ES-I3 (cell line): Measurements from ENCODE around the gene ELANE.
"Not testable (repeated sequence)": the region's sequence is repeated elsewhere in the genome, so short reads cannot be mapped to it uniquely, and the experiment has no call there.

ENCODE experiments used
- H3K36me3 ChIP-seq: 2 replicates; pipeline ENCODE4 v1.6.1; 2013; ENCODE audit warnings: mild to moderate bottlenecking, low read length, control low read depth, moderate library complexity; ENCODE audit not compliant: insufficient read depth
- H3K4me1 ChIP-seq: 2 replicates; pipeline ENCODE4 v1.6.1; 2013; ENCODE audit warnings: mild to moderate bottlenecking, control low read depth, low read length; ENCODE audit not compliant: insufficient read depth
- H3K9ac ChIP-seq: 2 replicates; pipeline ENCODE4 v1.6.1; 2013; ENCODE audit warnings: low read depth, mild to moderate bottlenecking, low read length, moderate library complexity
- H3K9me3 ChIP-seq: 2 replicates; pipeline ENCODE4 v1.6.1; 2013; ENCODE audit warnings: mild to moderate bottlenecking, low read length, moderate library complexity; ENCODE audit not compliant: control insufficient read depth, insufficient read depth

ELANE gene

GRCh38 chr19:810883-811489 is 41.1 kb upstream of the ELANE start:
- H3K36me3 ChIP-seq, result peaks cover 37% of the 10 kb centered on the region
- no peaks in the 10 kb centered on the region for H3K4me1 ChIP-seq
- no peaks in the 10 kb centered on the region; the same call in 1 of the 2 replicates for H3K9me3 ChIP-seq
- no peak overlapping the region for H3K9ac ChIP-seq

DNA sequence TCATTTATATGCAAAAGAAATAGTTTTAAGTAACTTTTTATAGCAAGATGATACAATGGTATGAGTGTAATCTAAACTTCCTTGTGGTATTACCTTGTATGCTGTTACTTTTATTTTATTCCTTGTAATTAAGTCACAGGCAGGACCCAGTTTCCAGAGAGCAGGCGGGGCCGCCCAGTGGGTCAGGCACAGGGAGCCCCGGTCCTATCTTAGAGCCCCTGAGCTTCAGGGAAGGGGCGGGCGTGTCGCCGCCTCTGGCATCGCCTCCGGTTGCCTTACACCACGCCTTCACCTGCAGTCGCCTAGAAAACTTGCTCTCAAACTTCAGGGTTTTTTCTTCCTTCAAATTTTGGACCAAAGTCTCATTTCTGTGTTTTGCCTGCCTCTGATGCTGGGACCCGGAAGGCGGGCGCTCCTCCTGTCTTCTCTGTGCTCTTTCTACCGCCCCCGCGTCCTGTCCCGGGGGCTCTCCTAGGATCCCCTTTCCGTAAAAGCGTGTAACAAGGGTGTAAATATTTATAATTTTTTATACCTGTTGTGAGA is 40.5 kb upstream of the ELANE start:
- Histone ChIP-seq H3K4me1 (no peaks in the 10 kb centered on the region), H3K9me3 (no peaks in the 10 kb centered on the region; the same call in 1 of the 2 replicates), H3K36me3 (peaks cover 31% of the 10 kb centered on the region), H3K9ac (no peak overlapping the region)

DNA sequence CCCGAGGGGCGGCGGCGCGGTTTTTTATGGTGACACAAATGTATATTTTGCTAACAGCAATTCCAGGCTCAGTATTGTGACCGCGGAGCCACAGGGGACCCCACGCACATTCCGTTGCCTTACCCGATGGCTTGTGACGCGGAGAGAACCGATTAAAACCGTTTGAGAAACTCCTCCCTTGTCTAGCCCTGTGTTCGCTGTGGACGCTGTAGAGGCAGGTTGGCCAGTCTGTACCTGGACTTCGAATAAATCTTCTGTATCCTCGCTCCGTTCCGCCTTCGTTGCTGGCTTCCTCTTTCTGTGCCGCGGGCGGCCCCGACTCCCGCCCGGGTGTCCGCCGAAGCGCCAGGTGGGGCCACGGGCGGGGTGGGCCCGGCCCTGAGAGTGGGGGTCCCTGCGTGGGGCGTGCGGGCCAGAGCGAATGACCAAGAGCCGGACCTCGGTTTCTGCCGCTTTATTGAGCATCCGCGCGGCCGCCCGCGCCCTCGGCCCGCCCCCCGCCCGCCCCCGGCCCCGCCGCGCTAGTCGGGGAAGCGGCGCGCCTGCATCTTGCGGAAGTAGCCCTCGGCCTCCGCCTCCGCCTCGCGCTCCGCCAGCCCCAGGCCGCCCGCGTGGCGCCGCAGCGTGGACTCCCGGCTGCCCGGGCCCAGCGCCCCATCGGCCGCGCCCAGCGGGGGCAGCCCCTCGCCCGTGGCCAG is 39.9 kb upstream of the ELANE start:
- H3K36me3 ChIP-seq, result peaks cover 25% of the 10 kb centered on the region
- H3K4me1 ChIP-seq, result no peaks in the 10 kb centered on the region
- H3K9ac ChIP-seq, result no peak overlapping the region
- no peaks in the 10 kb centered on the region; the same call in 1 of the 2 replicates for H3K9me3 ChIP-seq

DNA sequence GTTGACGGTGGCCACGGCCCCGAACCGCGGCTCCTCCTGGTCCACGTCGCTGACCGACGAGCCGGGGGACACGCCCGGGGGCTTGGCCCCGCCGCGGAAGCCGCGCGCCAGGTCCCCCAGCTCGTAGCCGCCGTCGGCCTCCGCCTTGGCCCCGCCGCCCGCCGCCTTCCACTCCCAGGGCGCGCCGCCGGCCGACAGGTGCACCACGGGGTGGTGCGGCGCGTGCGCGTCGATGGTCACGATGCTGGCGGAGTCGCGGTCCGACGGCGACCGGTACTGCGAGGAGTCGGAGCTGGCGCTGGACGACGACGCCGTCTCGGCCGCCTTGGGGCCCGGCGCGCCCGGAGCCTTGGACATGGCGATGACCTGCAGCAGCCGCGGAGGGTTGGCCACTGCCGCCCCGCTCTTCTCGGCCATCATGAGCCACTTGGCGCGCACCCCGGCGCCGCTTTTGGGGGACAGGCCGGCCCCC is 39.3 kb upstream of the ELANE start:
- Histone ChIP-seq H3K36me3 (peaks cover 19% of the 10 kb centered on the region), H3K9me3 (no peaks in the 10 kb centered on the region; the same call in 1 of the 2 replicates), H3K9ac (no peak overlapping the region), H3K4me1 (no peaks in the 10 kb centered on the region)

DNA sequence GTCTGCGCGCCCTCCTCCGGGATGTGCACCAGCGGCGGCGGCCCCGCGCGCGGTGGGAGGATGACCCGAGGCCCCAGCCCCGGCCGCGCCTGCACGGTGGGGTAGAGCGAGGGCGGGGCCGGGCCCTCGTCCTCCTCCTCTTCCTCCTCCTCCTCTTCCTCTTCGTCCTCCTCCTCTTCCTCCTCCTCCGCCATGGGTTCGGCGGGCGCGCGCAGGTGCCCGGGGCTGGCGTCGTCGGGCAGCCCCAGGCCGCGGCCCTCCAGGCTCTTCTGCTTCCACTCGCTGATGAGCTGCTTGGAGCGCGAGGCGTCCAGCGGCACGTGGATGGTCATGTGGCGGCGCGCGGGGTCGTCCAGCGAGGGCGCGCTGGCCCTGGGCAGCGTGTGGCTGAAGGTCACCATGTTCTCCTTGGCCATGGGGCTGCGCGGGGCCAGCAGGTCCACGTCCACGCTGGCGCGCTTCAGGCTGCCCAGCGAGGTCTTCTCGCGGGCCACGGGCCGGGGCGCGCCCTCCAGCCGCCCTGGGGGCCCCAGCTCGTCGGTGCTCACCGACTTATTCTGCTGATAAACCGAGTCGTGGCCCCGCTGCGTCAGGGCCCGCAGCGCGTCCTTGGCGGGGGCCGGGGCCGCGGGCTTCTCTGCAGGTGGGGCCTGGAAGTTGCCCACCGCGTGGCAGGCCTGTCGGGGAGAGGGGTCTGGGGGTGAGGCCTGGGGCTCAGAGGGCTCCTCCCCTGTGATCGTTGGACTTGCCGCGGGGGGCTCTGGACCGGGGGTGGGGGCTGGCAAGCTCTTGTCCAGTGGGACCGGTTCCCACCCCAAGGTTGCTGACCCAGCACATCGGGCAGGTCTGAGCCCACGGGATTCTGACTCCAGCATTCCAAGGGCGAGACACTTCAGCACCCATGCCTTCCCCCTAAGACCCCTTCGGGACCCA is 38.6 kb upstream of the ELANE start:
- no peaks in the 10 kb centered on the region; the same call in 1 of the 2 replicates for H3K9me3 ChIP-seq
- no peaks in the 10 kb centered on the region for H3K4me1 ChIP-seq
- H3K9ac ChIP-seq, result no peak overlapping the region
- H3K36me3 ChIP-seq, result peaks cover 19% of the 10 kb centered on the region

DNA sequence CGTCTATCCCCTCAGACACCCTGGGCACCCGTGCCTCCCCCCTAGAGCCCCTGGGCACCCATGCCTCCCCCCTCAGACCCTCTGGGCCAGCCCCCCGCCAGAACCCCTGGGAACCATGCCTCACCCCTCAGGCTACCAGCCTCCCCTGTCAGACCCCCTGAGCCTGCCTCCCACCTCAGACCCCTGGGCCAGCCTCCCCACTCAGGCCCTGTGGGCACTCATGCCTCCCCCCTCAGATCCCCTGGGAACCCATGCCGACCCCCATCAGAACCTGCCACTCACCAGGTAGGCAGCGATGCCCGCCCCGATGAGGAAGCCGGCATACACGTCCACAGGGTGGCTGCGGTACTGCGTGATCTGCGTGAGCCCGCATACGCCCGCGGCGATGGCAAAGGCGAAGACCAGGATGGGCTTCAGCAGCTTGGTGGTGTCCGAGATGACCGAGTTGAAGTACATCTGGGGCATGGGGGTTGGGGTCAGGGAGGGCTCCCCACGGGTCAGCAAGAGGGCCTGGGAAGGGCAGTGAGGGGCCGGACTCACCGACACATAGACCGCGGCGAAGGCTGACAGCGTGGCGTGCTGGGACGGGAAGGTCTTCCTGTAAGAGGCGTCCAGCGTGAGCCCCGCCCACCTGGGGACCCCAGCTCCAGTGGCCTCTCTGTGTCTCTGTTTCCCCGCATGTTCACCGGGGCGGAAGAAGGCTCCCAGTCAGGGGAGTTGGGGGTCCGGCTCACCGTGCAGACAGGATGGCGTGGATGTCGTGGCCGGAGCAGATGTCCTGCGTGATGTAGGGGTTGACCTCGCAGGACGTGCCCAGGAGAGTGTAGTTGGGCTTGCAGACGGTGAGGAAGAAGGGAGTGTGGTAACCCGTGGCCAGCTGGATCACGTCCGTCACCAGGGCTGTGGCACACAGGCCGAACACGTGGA is 37.7 kb upstream of the ELANE start:
- no peaks in the 10 kb centered on the region for H3K4me1 ChIP-seq
- peaks cover 13% of the 10 kb centered on the region for H3K36me3 ChIP-seq
- no peaks in the 10 kb centered on the region; the same call in 1 of the 2 replicates for H3K9me3 ChIP-seq
- no peak overlapping the region for H3K9ac ChIP-seq

DNA sequence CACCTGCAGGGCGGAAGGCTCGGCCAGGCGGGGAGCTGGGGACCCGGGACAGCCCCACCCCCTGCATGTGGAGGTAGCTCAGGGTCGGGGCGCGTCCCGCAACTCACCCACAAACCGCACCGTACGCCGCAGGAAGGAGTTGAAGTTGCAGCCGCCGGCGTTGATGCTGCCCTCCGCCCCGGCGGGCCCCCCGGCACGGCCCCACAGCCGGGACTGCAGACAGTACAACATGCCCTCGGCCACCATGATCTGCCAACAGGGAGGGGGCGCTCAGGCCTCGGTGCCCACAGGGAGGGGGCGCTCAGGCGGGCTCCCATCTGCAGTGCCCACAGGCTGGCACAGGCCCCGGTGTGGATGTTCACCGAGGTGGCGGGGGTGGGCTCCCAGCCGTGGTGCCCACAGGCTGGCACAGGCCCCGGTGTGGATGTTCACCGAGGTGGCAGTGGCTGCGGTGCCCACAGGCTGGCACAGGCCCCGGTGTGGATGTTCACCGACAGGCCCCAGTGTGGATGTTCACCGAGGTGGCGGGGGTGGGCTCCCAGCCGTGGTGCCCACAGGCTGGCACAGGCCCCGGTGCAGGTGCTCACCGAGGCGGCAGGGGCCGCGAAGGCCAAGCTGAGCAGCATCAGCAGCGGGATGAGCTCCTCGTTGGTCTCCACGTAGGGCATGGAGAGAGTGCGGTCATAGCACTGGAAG is 36.9 kb upstream of the ELANE start:
- Histone ChIP-seq H3K9ac (no peak overlapping the region), H3K4me1 (no peaks in the 10 kb centered on the region), H3K9me3 (no peaks in the 10 kb centered on the region; the same call in 1 of the 2 replicates), H3K36me3 (peaks cover 6% of the 10 kb centered on the region; the same call in 1 of the 2 replicates)

- H3K9ac ChIP-seq, result no peak overlapping the region
- H3K9me3 ChIP-seq, result no peaks in the 10 kb centered on the region; the same call in 1 of the 2 replicates
- H3K36me3 ChIP-seq, result peaks cover 4% of the 10 kb centered on the region; the same call in 1 of the 2 replicates
- no peaks in the 10 kb centered on the region for H3K4me1 ChIP-seq
Observed at GRCh38 chr19:815775-816499, 36.2 kb upstream of the ELANE start.

GRCh38 chr19:816500-816857 is 35.6 kb upstream of the ELANE start:
- Histone ChIP-seq H3K4me1 (no peaks in the 10 kb centered on the region), H3K36me3 (peaks cover 4% of the 10 kb centered on the region; the same call in 1 of the 2 replicates), H3K9me3 (no peaks in the 10 kb centered on the region; the same call in 1 of the 2 replicates), H3K9ac (no peak overlapping the region)

GRCh38 chr19:820212-820611 is 31.9 kb upstream of the ELANE start:
- H3K9ac ChIP-seq, H3K9me3 ChIP-seq, H3K36me3 ChIP-seq, H3K4me1 ChIP-seq: not testable (repeated sequence)

GRCh38 chr19:821231-821824 is 30.8 kb upstream of the ELANE start:
- H3K9ac ChIP-seq, result peak overlapping the region; percentile 62
- H3K36me3 ChIP-seq, result no peaks in the 10 kb centered on the region
- no peaks in the 10 kb centered on the region; the same call in 1 of the 2 replicates for H3K4me1 ChIP-seq
- H3K9me3 ChIP-seq, result no peaks in the 10 kb centered on the region

GRCh38 chr19:821825-822503 is 30.1 kb upstream of the ELANE start, which contains the start of gene PLPPR3:
Gene PLPPR3, minus strand, starts transcription at chr19:821955. Its CDS starts 396 bp downstream, at chr19:821559.
- Histone ChIP-seq H3K9ac (peak within 1 kb of the TSS; percentile 62), H3K9me3 (no peaks in the 10 kb centered on the region), H3K4me1 (no peaks in the 10 kb centered on the region; the same call in 1 of the 2 replicates), H3K36me3 (no peaks in the 10 kb centered on the region)
